Thyroid gland (tissue), 4 donors: ENCODE measurements around the gene LINGO4. TPM values are rescaled to one million over a fixed set of nuclear protein-coding genes. Genes with fewer than 3 reads are reported as not detected.
A peak's percentile ranks its signal among the peaks of the same experiment; 100 is the strongest.

ENCODE experiments used
- DNase-seq, 2 donors: peaks; one replicate each; pipeline ENCODE4 v3.0.0-alpha.2; 2019
- H3K27ac ChIP-seq, 3 donors: fragments of 200-600 bp; sonication (generic); 1 replicate in 2 of 3; 2 replicates in 1 of 3; pipeline ENCODE4 v1.5.1; 2016 to 2019; ENCODE audit warnings: mild to moderate bottlenecking in 1 of 3, moderate library complexity in 1 of 3
- H3K27me3 ChIP-seq: fragments of 200-600 bp; sonication (generic); one replicate; pipeline ENCODE4 v1.5.1; 2019
- H3K36me3 ChIP-seq, 2 donors: fragments of 200-600 bp; sonication (generic); one replicate each; pipeline ENCODE4 v1.5.1; 2016 to 2019
- H3K4me1 ChIP-seq, 2 donors: fragments of 200-600 bp; sonication (generic); one replicate each; pipeline ENCODE4 v1.5.1; 2017 to 2019
- H3K4me3 ChIP-seq, 3 donors: fragments of 200-600 bp; sonication (generic); replicated peaks in 1 of 3; 1 replicate in 2 of 3; 2 replicates in 1 of 3; pipeline ENCODE4 v1.5.1; 2016; ENCODE audit warnings: mild to moderate bottlenecking in 1 of 3
- H3K9me3 ChIP-seq: fragments of 200-600 bp; sonication (generic); one replicate; pipeline ENCODE4 v1.5.1; 2017
- POLR2A ChIP-seq, 2 donors: fragments of 450-650 bp; IDR thresholded peaks; one replicate each; pipeline ENCODE4 v1.6.1; 2017; ENCODE audit warnings: antibody characterized with exemption in 2 of 2, mild to moderate bottlenecking in 2 of 2, moderate library complexity in 1 of 2
- WGBS, 2 donors: methylation state at CpG; one replicate each; pipeline ENCODE4 v1.1.5; 2017; 5-methylcytosine and 5-hydroxymethylcytosine counted together
- intact Hi-C: fragments of 100-400 bp; cut with DNase I; formaldehyde crosslinking; loops from one replicate; pipeline ENCODE4 v1.15.1; 2023
- total RNA-seq, 4 donors: library from RNA; depleted of rRNA; stranded (reverse); fragments of >200 nt; gene quantifications; one replicate each; pipeline ENCODE4 v1.2.3, GENCODE V29; 2016
- TF ChIP-seq, protein P1 (sequence below), 6 experiments: fragments of 200-600 bp in 3 of 6; fragments of 450-650 bp in 3 of 6; sonication (generic) in 3 of 6; IDR thresholded peaks; one replicate each; pipeline ENCODE4 v1.5.1; 2016 to 2019; ENCODE audit warnings: antibody characterized with exemption in 6 of 6, mild to moderate bottlenecking in 2 of 6, inconsistent platforms in 1 of 6, moderate library complexity in 1 of 6

The LINGO4 gene
- total RNA-seq, 4 donors from 2014 or later = 0.13 to 0.63 (median 0.24) TPM

DNA sequence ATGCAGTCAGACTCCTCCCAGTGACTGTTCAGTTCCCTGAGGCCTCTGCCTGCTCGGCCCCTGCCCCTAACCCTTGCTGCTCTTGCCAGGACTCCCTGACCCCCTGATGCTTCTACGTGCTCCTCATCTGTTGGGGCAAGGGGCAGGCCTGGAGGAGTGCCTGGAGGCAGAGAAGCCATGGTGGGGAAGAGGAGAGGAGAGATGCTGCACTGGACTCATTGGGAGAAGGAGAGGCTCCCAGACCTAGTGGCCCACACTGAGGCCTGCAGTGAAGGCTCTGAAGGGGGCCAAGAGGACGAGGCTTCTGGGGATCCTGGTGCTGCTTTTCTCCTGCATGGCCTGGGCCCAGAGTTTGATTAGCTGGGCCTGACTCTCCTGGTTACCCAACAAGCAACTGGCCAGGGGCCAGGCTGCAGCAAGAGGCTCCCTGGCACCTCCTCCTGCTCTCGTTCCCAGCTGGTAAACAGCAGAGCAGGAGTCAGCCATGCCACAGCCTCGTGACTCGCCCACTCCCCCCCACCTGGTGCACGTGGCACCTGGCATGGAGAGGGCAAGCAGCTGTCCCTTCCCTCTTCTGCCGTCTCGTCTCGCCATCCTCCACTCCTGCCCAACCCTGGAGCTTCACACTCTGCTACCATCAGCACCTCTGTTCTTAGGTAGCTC lies 27.2 kb upstream of the LINGO4 start:
- TF ChIP-seq, protein P1, sequence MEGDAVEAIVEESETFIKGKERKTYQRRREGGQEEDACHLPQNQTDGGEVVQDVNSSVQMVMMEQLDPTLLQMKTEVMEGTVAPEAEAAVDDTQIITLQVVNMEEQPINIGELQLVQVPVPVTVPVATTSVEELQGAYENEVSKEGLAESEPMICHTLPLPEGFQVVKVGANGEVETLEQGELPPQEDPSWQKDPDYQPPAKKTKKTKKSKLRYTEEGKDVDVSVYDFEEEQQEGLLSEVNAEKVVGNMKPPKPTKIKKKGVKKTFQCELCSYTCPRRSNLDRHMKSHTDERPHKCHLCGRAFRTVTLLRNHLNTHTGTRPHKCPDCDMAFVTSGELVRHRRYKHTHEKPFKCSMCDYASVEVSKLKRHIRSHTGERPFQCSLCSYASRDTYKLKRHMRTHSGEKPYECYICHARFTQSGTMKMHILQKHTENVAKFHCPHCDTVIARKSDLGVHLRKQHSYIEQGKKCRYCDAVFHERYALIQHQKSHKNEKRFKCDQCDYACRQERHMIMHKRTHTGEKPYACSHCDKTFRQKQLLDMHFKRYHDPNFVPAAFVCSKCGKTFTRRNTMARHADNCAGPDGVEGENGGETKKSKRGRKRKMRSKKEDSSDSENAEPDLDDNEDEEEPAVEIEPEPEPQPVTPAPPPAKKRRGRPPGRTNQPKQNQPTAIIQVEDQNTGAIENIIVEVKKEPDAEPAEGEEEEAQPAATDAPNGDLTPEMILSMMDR (IDR thresholded peaks at IDR 0.05) = no peak
- peak in 1 of 2 donors; percentile 22 for TF ChIP-seq POLR2A (IDR thresholded peaks at IDR 0.05)
- H3K27me3 ChIP-seq = no peaks in the 10 kb centered on the region
- no peaks in the 10 kb centered on the region for H3K9me3 ChIP-seq
- intact Hi-C loops = loop anchor here (10.0 kb wide), 2 partner anchors 98 to 298 kb away; no protein-coding TSS in a partner anchor
- 30 to 42% methylated on average over 9 to 10 of the region's 10 CpGs for WGBS, 2 donors
- H3K4me1 ChIP-seq = peaks cover 46 to 62% of the 10 kb centered on the region in 2 donors
- DNase-seq = peak; percentile 99
- peak overlapping the region; percentile 51 to 79 (median 78) for H3K27ac ChIP-seq
- no peaks in the 10 kb centered on the region for H3K36me3 ChIP-seq
- no peak overlapping the region for H3K4me3 ChIP-seq

DNA sequence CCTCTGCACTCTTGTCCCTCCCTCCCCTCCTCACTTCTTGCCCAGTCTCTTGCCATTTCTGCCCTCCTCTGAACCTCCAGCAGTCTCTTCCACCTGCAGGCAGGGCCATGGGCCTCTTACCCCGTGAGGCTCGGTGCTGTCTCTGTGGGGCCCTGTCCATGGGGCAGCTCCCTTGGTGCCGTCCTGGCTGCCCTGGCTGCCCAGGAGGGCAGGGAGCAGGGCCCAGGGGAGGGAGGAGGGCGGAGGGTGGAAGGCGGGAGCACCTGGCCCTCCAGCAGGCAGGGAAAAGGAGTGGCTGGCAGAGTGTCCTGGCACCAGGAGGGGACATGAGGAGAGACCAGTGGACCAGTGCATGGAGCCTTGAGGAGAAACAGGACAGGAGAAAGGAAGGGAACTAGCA lies 26.4 kb upstream of the LINGO4 start, which contains the start of gene RORC:
Gene RORC, minus strand, starts transcription at position 198 of the 400 bp plus-strand sequence. Its CDS starts 38 bp downstream, at position 160.
- DNase-seq = peak; percentile 91 to 93
- H3K9me3 ChIP-seq = no peaks in the 10 kb centered on the region
- peak within 1 kb of the TSS; percentile 78 to 89 (median 79) for H3K27ac ChIP-seq
- peak; percentile 69 to 82 for TF ChIP-seq POLR2A (IDR thresholded peaks at IDR 0.05)
- TF ChIP-seq, protein P1 (IDR thresholded peaks at IDR 0.05) = peak in 1 of 6 experiments; percentile 24
- intact Hi-C loops = loop anchor here (10.0 kb wide), 2 partner anchors 97 to 297 kb away; no protein-coding TSS in a partner anchor
- H3K27me3 ChIP-seq = no peaks in the 10 kb centered on the region
- 29 to 41% methylated on average over 5 of the region's 5 CpGs for WGBS, 2 donors
- peaks cover 40 to 54% of the 10 kb centered on the region in 2 donors for H3K4me1 ChIP-seq
- H3K36me3 ChIP-seq = no peaks in the 10 kb centered on the region
- peak within 1 kb of the TSS; percentile 7 to 36 (median 35) for H3K4me3 ChIP-seq

DNA sequence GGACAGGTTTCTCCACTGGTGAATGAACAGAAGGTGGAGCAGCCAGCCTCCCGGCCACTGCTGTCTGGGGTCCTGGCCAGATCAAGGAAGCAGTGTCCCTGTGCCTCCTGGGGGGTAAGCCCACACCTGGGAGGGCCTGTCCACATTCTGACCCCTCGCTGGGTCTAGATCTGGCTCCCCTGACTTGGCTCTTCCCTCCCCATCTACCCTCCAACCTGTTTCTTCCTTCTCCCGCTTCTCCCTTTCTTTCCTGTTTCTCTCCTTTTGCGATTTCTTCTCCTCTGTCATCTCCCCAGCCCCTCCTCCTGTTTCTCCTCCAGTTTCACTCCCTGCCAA lies 26.0 kb upstream of the LINGO4 start:
- Histone ChIP-seq H3K27me3 (no peaks in the 10 kb centered on the region), H3K36me3 (no peaks in the 10 kb centered on the region), H3K9me3 (no peaks in the 10 kb centered on the region), H3K27ac (peak overlapping the region; percentile 78 to 89 (median 79)), H3K4me1 (peaks cover 42 to 52% of the 10 kb centered on the region in 2 donors), H3K4me3 (peak overlapping the region; percentile 7 to 36 (median 35))
- no peak for DNase-seq
- intact Hi-C loops = loop anchor here (10.0 kb wide), 2 partner anchors 96 to 296 kb away; no protein-coding TSS in a partner anchor
- TF ChIP-seq, protein P1 (IDR thresholded peaks at IDR 0.05) = no peak
- no peak for TF ChIP-seq POLR2A (IDR thresholded peaks at IDR 0.05)
- WGBS, 2 donors = 28 to 31% methylated on average over 4 of the region's 4 CpGs

DNA sequence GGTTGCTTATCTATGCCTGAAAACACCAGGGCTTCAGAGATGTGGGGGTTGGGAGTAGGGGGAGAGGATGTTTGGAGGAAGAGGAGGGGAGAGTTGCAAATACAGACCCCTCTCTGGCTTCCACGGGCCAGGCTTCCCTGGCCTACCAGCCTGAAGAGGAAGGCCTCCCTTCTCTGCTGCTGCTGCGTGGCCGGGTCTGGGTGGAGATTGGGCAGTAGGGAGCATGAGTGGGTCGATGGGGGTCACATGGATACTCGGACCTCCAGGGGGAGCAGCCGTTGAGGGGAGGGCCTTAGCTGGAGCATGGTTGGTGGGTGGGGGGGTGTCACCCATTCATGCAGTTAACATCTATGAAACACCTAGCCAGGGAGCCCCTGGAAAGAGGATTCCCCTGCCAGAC lies 24.8 kb upstream of the LINGO4 start:
- Histone ChIP-seq H3K9me3 (no peaks in the 10 kb centered on the region), H3K27ac (peak overlapping the region in 1 of 3 donors; percentile 79), H3K36me3 (no peaks in the 10 kb centered on the region), H3K4me1 (peaks cover 46 to 51% of the 10 kb centered on the region in 2 donors), H3K4me3 (peak overlapping the region in 1 of 3 donors; percentile 35), H3K27me3 (no peaks in the 10 kb centered on the region)
- no peak for TF ChIP-seq POLR2A (IDR thresholded peaks at IDR 0.05)
- TF ChIP-seq, protein P1 (IDR thresholded peaks at IDR 0.05) = no peak
- WGBS, 2 donors = 52 to 62% methylated on average over 6 of the region's 6 CpGs
- intact Hi-C loops = loop anchor here (10.0 kb wide), 2 partner anchors 95 to 295 kb away; no protein-coding TSS in a partner anchor
- DNase-seq = no peak
